AG04450 (cell line): ENCODE results near the gene FRMPD4. TPM values are rescaled to one million over a fixed set of nuclear protein-coding genes. Genes with fewer than 3 reads are reported as not detected.

Experiments
- CTCF ChIA-PET: fragments of 300-600, 350-600 bp; formaldehyde crosslinking; extraction: SDS; loops from one replicate; lab custom pipeline; 2022; ENCODE audit warnings: antibody characterized with exemption, inconsistent platforms; lab: Charles Lee
- POLR2A ChIA-PET: fragments of 350-600 bp; formaldehyde crosslinking; extraction: SDS; loops from one replicate; lab custom pipeline; 2021; ENCODE audit warnings: antibody characterized with exemption, inconsistent platforms; lab: Yijun Ruan, JAX
- DNase-seq: peaks from one replicate; pipeline ENCODE4 v3.0.0-alpha.2; 2011; ENCODE audit warnings: low read depth, low spot score
- H3K27ac ChIP-seq: one replicate; pipeline ENCODE4 v1.5.1; 2012; ENCODE audit warnings: low read depth, low read length, control low read depth
- H3K27me3 ChIP-seq: one replicate; pipeline ENCODE4 v1.6.0; 2012; ENCODE audit warnings: low read length; ENCODE audit not compliant: control insufficient read depth, insufficient read depth
- H3K4me3 ChIP-seq: 2 replicates; pipeline ENCODE4 v1.5.1; 2011; ENCODE audit warnings: mild to moderate bottlenecking, low read depth, low read length, control low read depth
- H3K9me3 ChIP-seq: 2 replicates; pipeline ENCODE4 v1.5.1; 2012; ENCODE audit warnings: low read length; ENCODE audit not compliant: control insufficient read depth, insufficient read depth
- CTCF ChIP-seq: IDR thresholded peaks from 2 replicates; pipeline ENCODE4 v1.5.1; 2011; ENCODE audit warnings: low read depth, low read length, control low read depth, inconsistent platforms
- polyA plus RNA-seq: library from polyadenylated mRNA; depleted of rRNA; stranded (reverse); fragments of >200 nt; gene quantifications from 2 replicates; pipeline ENCODE4 v1.2.3, GENCODE V29; 2011

FRMPD4 gene
- polyA plus RNA-seq, 1 experiment = 2.7 TPM

GRCh38 chrX:12128017-12128416 lies 10.3 kb upstream of the FRMPD4 start:
- H3K4me3 ChIP-seq = no peak overlapping the region
- H3K9me3 ChIP-seq = peaks cover 7% of the 10 kb centered on the region
- no peak for DNase-seq
- no peak overlapping the region for H3K27ac ChIP-seq
- POLR2A ChIA-PET = no interaction called here
- CTCF ChIA-PET = no interaction called here
- TF ChIP-seq CTCF = no peak
- H3K27me3 ChIP-seq = no peaks in the 10 kb centered on the region

- H3K9me3 ChIP-seq = no peaks in the 10 kb centered on the region
- POLR2A ChIA-PET = no interaction called here
- no peak for DNase-seq
- no peak overlapping the region for H3K27ac ChIP-seq
- TF ChIP-seq CTCF = no peak
- H3K4me3 ChIP-seq = peak overlapping the region; percentile 64
- no peaks in the 10 kb centered on the region for H3K27me3 ChIP-seq
- CTCF ChIA-PET = no interaction called here
These were observed 317 bp upstream of the FRMPD4 start for GRCh38 chrX:12137951-12138360.

DNA sequence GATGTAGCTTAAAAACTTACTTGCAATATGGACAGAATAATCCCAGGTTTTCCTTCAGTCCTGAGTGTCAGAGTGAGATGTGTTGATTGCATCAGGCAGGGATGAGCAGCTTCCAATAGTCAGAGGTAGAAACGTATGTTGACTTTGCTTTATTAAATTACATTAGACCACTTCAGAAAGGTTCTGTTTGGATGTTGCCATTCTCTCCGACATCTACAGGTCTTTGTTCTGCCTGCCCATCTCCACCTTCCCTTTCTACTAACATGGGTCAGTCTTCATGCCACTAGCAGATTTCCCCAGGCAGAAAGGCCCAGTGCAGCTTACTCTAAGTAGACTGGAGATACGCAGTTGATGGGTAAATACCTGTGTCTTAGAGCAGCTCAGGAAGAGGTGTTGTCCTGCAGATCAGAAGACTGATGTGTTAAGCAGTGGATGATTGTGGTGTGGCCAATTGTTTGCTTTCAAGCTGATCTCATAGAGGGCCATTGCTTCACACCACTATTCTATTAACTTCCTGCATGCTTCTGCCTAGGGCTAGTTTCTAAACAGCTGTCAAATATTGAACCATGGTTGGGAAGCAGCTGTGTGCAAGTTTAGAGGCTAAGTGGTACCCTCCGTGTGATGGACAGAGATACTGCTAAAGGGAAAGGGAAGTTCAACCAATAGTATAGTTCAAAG lies 1.8 kb downstream of the FRMPD4 start:
- TF ChIP-seq CTCF = no peak
- DNase-seq = no peak
- CTCF ChIA-PET = interaction anchor here (0.7 to 1.4 kb wide), 3 partner anchors 60 to 407 kb away, joined by 3 to 11 read pairs (median 11); no protein-coding TSS in a partner anchor
- Histone ChIP-seq H3K4me3 (peak overlapping the region; percentile 64), H3K27me3 (no peaks in the 10 kb centered on the region), H3K9me3 (no peaks in the 10 kb centered on the region), H3K27ac (no peak overlapping the region)
- POLR2A ChIA-PET = interaction anchor here (0.6 kb wide), 1 partner anchor 153 kb away, joined by 3 read pairs; no protein-coding TSS in a partner anchor

- POLR2A ChIA-PET = no interaction called here
- H3K27me3 ChIP-seq = no peaks in the 10 kb centered on the region
- H3K9me3 ChIP-seq = no peaks in the 10 kb centered on the region
- CTCF ChIA-PET = no interaction called here
- TF ChIP-seq CTCF = no peak
- no peak overlapping the region for H3K27ac ChIP-seq
- no peak for DNase-seq
- no peak overlapping the region for H3K4me3 ChIP-seq
These were observed 3.2 kb downstream of the FRMPD4 start for GRCh38 chrX:12141511-12141910.

DNA sequence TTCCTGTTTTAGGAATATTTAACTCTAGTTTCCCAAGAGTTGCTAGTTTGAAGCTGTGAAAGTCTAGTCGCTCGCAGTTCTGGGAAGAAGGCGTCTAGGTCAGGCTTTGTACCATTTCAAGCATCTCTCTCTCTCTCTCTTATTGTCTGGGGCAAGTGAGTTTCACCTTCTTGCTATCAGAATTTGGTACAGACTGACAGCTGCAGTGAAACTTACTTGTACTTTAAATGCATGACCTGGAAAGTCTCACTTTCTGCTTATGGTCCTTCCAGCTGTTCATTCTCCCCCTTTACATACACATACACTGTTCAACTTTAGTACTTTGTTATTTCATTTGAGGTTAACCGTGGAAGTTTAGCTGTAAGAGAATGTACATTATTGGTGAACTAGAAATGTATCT lies 4.4 kb downstream of the FRMPD4 start:
- no peak for DNase-seq
- no peak overlapping the region for H3K27ac ChIP-seq
- no peaks in the 10 kb centered on the region for H3K9me3 ChIP-seq
- H3K4me3 ChIP-seq = no peak overlapping the region
- no peaks in the 10 kb centered on the region for H3K27me3 ChIP-seq
- TF ChIP-seq CTCF = no peak
- CTCF ChIA-PET = no interaction called here
- POLR2A ChIA-PET = no interaction called here
